Anterior cingulate cortex (tissue), 58 donors: Measurements from ENCODE around the gene BHLHE41.

Source experiments
- DNase-seq, 58 donors: peaks; one replicate each; lab custom pipeline; 2025; lab: John Stamatoyannopoulos, UW

BHLHE41 gene

DNA sequence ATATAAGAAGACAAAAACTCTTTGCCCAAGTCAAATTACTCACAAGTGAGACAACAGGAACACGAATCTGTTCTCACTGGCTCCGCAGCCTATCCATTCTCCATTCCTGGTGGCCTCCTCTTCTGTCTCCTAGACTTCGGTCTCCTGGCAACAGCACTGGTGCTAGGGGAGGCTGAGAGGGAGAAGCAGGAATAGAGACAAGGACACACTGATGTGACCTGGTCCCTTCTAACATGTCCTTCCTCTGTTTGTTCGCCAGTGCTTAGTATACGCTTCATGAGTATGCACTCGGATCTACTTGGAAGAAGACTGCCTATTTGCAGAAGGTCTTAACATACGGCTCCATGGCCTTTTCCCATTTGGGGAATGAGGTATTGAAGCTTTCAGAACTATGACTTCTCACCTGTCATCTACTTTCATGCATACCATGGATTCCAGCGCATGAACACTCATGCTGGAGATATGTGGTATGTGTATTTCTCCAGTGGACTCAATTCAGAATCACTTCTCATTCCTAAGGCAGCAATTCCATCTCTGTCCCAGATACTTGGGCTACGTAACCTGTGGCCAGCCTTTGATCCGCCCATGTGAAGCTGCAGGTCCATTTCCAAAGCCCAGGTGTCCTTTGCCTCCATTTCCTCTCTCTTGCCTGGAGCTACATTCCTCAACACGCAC is 33.9 kb downstream of the BHLHE41 start:
- DNase-seq, result no peak

DNA sequence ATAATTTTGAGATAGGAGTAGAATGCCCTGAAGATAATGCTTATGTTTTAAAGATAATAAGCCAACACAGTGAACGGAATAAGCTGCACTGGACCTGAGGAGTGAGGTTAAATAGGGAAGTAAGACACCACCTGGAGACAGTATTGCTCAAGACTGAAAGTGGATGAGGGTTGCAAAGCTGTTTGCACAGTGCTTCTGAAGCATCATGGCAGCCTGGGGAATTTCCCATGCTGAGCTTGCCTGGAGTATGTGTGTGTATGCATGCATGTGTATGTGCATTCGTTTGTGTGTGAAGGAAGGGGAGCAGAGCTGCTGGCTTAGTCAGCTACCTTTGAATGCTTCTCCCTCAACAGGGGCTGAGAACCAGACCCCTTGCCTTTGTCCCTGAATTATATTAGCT is 35.8 kb downstream of the BHLHE41 start:
- no peak for DNase-seq

DNA sequence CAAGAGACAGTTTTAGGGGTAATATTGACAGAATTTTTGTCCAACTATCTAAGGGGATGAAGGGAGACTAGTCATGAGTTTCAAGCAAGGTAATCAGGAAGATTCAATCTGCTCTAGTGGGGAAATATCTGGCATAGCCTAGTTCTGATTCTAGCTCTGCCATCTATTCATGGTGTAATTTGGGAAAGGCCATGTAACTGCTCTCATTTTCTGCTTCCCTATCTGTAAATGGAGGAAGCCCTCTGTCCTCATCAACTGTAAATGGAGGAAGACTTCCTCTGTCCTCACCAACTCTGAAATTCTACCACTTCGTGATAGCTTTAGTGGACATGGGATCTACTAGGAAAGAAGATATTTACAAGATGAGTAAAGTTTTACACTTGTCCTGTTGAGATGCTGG is 37.9 kb downstream of the BHLHE41 start:
- DNase-seq, result no peak

DNA sequence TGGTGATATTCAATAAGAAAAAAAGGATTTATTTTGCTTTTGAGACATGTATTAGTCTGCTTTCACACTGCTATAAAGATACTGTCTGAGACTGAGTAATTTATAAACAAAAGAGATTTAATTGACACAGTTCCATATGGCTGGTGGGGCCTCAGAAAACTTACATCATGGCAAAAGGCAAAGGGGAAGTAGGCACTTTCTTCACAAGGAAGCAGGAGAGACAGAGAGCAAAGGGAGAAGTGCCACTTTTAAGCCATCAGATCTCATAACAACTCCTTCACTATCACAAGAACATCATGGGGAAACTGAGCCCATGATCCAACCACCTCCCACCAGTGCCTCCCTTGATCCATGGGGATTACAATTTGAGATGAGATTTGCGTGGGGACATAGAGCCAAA is 43.9 kb downstream of the BHLHE41 start:
- DNase-seq, result no peak

DNA sequence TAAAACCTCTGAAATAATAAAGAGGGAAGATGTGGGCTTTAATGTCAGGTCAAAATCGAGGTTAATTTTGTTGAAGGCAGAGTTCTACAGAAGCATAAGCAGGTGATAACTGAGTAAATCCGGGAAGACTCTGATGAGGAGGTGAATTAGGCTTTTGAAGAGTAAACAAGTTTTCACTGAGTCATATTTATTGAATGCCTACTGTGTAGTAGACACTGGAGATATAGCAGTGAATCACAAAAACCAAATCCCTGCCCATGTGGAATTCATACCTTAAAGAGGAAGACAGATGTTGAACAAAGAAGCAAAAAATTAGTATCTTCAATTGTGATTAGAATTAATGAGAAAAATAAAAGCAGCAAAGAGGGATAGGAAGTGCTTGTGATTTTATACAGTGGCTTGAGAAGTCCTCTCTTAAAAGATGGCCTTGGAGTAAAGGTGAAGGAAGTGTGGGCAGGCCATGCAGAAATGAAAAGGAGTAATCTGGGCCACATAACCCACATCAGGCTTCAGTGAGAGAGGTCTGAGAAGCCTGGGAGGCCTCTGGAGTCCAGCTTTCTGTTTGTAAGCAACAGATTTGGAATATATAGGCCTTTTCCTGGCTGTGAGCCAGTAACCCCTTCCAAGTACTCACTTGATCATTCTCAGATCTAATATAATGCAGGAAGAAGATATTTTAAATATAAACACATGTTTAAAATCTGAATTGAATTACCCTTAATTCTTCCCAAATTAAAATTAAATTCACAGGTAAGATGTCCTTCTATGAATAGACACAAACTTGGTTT is 46.7 kb downstream of the BHLHE41 start:
- DNase-seq, result no peak
